Measurements from ENCODE around the gene NUDT21. TPM values are rescaled to one million over a fixed set of nuclear protein-coding genes. Genes with fewer than 3 reads are reported as not detected.
A peak's percentile ranks its signal among the peaks of the same experiment; 100 is the strongest.

The NUDT21 gene
- total and polyA plus RNA-seq, 9 donors, result 40.8 to 163 (median 126) TPM

DNA sequence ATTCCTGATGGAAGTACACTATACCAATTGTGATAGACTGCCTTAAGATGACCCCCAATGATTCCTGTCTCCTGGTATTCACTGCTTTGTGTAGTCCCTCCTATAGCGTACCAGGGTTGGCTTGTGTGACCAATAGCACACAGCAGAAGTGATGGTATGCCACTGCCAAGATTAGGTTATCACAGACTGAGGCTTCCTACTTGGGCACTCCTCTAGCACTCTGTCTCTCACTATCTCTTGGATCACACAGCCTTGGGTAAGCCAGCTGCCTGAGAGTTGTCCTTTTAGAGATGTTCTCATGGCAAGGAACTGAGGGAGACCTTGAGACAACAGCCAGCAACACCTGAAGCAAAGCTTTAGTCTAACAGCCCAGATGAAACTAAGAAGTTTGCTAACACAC is 13.1 kb downstream of the NUDT21 start:
- TF ChIP-seq EP300 (IDR thresholded peaks at IDR 0.05), result no peak
- TF ChIP-seq, protein P1, sequence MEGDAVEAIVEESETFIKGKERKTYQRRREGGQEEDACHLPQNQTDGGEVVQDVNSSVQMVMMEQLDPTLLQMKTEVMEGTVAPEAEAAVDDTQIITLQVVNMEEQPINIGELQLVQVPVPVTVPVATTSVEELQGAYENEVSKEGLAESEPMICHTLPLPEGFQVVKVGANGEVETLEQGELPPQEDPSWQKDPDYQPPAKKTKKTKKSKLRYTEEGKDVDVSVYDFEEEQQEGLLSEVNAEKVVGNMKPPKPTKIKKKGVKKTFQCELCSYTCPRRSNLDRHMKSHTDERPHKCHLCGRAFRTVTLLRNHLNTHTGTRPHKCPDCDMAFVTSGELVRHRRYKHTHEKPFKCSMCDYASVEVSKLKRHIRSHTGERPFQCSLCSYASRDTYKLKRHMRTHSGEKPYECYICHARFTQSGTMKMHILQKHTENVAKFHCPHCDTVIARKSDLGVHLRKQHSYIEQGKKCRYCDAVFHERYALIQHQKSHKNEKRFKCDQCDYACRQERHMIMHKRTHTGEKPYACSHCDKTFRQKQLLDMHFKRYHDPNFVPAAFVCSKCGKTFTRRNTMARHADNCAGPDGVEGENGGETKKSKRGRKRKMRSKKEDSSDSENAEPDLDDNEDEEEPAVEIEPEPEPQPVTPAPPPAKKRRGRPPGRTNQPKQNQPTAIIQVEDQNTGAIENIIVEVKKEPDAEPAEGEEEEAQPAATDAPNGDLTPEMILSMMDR (IDR thresholded peaks at IDR 0.05), result no peak
- no peak for TF ChIP-seq POLR2A (IDR thresholded peaks at IDR 0.05)
- 92 to 100% (median 98%) methylated on average over 1 of the region's 1 CpG for WGBS, 3 donors
- no peak for DNase-seq
- H3K4me1 ChIP-seq (ENCODE audit: insufficient read depth), result no peaks in the 10 kb centered on the region
- no peak overlapping the region for H3K4me3 ChIP-seq
- no peaks in the 10 kb centered on the region for H3K9me3 ChIP-seq
- no peak overlapping the region for H3K27ac ChIP-seq
- intact Hi-C loops (cut with DNase I), result no loop called here
- no peaks in the 10 kb centered on the region for H3K27me3 ChIP-seq
- H3K36me3 ChIP-seq, result no peaks in the 10 kb centered on the region

DNA sequence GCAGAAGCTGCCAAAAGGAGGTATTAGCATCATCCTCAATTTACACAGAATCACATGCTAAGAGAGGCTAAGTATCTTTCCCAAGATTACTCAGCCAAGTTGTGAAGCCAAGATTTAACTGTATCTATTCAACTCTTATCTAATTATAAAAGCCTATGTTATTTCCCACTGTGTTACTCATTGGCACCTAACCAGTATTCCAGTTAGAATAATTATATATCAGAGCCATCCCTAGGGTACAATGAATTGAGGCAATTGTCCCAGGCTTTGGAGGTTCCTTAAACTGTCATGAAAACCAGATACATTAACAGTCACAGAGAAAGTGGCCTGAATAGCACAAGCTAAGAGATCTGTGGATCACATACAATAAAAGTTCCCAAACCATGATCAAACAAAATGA is 14.9 kb downstream of the NUDT21 start:
- Histone ChIP-seq H3K4me1 (ENCODE audit: insufficient read depth) (no peaks in the 10 kb centered on the region), H3K36me3 (no peaks in the 10 kb centered on the region), H3K27ac (no peak overlapping the region), H3K27me3 (no peaks in the 10 kb centered on the region), H3K4me3 (no peak overlapping the region), H3K9me3 (no peaks in the 10 kb centered on the region)
- DNase-seq, result no peak
- TF ChIP-seq EP300 (IDR thresholded peaks at IDR 0.05) (no peak), POLR2A (IDR thresholded peaks at IDR 0.05) (no peak)
- TF ChIP-seq, protein P1 (IDR thresholded peaks at IDR 0.05), result no peak
- intact Hi-C loops (cut with DNase I), result no loop called here

DNA sequence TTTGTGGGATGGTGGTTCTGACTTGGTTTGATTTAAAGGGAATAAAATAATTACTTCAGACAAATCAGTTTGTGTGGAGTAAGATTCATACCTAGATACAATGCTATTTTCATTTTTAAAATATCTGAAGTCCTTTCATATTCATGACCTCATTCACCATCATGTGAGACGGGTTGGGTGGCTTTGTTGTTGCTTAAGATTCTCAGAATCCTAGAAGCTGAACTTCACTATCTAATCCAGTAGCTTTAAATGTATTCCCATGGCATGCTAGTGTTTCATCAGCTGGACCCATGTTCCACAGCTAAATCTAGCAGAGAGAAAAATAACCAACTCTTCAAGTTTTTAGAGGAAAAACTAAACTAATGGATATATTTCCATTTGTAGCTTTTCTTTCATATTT is 23.0 kb downstream of the NUDT21 start:
- WGBS, 3 donors, result 77 to 96% (median 80%) methylated on average over 1 of the region's 1 CpG
- no peak overlapping the region for H3K27ac ChIP-seq
- no peak overlapping the region for H3K4me3 ChIP-seq
- H3K4me1 ChIP-seq (ENCODE audit: insufficient read depth), result no peaks in the 10 kb centered on the region
- no peaks in the 10 kb centered on the region for H3K27me3 ChIP-seq
- no peaks in the 10 kb centered on the region for H3K36me3 ChIP-seq
- intact Hi-C loops (cut with DNase I), result no loop called here
- no peak for TF ChIP-seq EP300 (IDR thresholded peaks at IDR 0.05)
- TF ChIP-seq, protein P1 (IDR thresholded peaks at IDR 0.05), result no peak
- TF ChIP-seq POLR2A (IDR thresholded peaks at IDR 0.05), result no peak
- DNase-seq, result no peak
- no peaks in the 10 kb centered on the region for H3K9me3 ChIP-seq

DNA sequence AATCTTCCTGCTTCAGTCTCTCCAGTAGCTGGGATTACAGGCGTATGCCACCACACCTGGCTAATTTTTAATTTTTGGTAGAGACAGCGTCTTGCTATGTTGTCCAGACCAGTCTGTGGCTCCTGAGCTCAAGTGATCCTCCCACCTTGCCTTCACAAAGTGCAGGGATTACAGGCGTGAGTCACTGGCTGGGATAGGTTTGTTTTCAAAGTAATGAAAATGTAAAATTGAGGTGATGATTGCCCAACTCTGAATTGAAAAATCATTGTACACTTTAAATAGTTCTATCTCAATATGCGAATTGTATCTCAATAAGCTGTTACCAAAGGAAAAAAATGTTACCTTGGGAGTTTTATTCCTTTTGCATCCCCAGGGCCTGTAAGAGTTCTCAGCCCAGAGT is 24.5 kb downstream of the NUDT21 start:
- DNase-seq, result no peak
- H3K4me3 ChIP-seq, result no peak overlapping the region
- TF ChIP-seq POLR2A (IDR thresholded peaks at IDR 0.05), result no peak
- no peak for TF ChIP-seq EP300 (IDR thresholded peaks at IDR 0.05)
- TF ChIP-seq, protein P1 (IDR thresholded peaks at IDR 0.05), result no peak
- intact Hi-C loops (cut with DNase I), result no loop called here
- WGBS, 3 donors, result 84 to 91% (median 87%) methylated on average over 4 of the region's 4 CpGs
- H3K27me3 ChIP-seq, result no peaks in the 10 kb centered on the region
- no peaks in the 10 kb centered on the region for H3K36me3 ChIP-seq
- no peaks in the 10 kb centered on the region for H3K9me3 ChIP-seq
- no peak overlapping the region for H3K27ac ChIP-seq
- peaks cover 12% of the 10 kb centered on the region for H3K4me1 ChIP-seq (ENCODE audit: insufficient read depth)

DNA sequence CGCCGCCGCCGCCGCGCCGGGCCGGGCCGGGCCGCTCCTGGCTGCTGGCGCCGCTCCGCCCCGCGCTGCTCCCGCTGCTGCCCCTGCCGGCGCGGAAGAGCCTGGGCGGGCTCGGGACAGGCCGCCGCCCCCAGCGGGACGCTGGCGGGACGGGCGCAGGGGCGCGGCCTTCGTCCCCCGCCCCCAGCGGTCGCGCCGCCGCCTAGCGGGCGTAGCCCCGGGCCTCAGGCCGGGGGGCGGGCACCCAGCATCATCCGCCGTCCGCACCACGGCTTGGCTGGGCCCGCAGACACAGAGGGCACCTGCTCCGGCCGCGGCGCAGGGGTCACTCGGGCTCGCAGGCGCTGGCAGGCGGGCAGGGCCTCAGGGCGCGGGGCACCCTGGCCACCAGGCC is 25.7 kb downstream of the NUDT21 start, which contains the start of gene AMFR:
Gene AMFR (minus strand): TSS at position 107 of the 394 bp plus-strand sequence. CDS start 218 bp downstream, outside the sequence.
- peaks cover 13% of the 10 kb centered on the region for H3K4me1 ChIP-seq (ENCODE audit: insufficient read depth)
- WGBS, 3 donors, result 0 to 1% (median 1%) methylated on average over 33 to 57 of the region's 57 CpGs
- no peak for TF ChIP-seq EP300 (IDR thresholded peaks at IDR 0.05)
- TF ChIP-seq, protein P1 (IDR thresholded peaks at IDR 0.05), result peak in 2 of 3 donors; percentile 75 to 80
- intact Hi-C loops (cut with DNase I), result no loop called here
- H3K9me3 ChIP-seq, result no peaks in the 10 kb centered on the region
- peak; percentile 54 to 80 (median 69) for DNase-seq
- H3K27me3 ChIP-seq, result no peaks in the 10 kb centered on the region
- H3K27ac ChIP-seq, result peak within 1 kb of the TSS; percentile 86 to 90
- H3K36me3 ChIP-seq, result no peaks in the 10 kb centered on the region
- H3K4me3 ChIP-seq, result peak within 1 kb of the TSS; percentile 85

Data from ovary (tissue), 9 donors.